Astrocyte (in vitro differentiated cells and primary cell): ENCODE measurements around the gene WNT11. TPM values are rescaled to one million over a fixed set of nuclear protein-coding genes. Genes with fewer than 3 reads are reported as not detected.

Source experiments
- DNase-seq: peaks from one replicate; pipeline ENCODE4 v3.0.0-alpha.2; 2010; ENCODE audit warnings: low read depth
- FAIRE-seq: peaks from 2 replicates; lab custom pipeline; 2011; peaks lifted over from hg19 to GRCh38; lab: Jason Lieb, UNC
- H2AFZ ChIP-seq: 2 replicates; pipeline ENCODE4 v1.6.0; 2012; ENCODE audit warnings: low read depth, low read length, inconsistent platforms
- H3K27ac ChIP-seq: 2 replicates; pipeline ENCODE4 v1.5.1; 2011; ENCODE audit warnings: low read depth, low read length, inconsistent platforms
- H3K27me3 ChIP-seq: 2 replicates; pipeline ENCODE4 v1.6.0; 2011; ENCODE audit warnings: low read length, inconsistent platforms; ENCODE audit not compliant: insufficient read depth
- H3K36me3 ChIP-seq: 2 replicates; pipeline ENCODE4 v1.5.1; 2011; ENCODE audit warnings: low read length, inconsistent platforms; ENCODE audit not compliant: insufficient read depth
- H3K4me1 ChIP-seq: 2 replicates; pipeline ENCODE4 v1.5.1; 2011; ENCODE audit warnings: low read length, inconsistent platforms; ENCODE audit not compliant: insufficient read depth
- H3K4me2 ChIP-seq: 2 replicates; pipeline ENCODE4 v1.6.0; 2012; ENCODE audit warnings: low read length, inconsistent platforms
- H3K4me3 ChIP-seq: 2 replicates; pipeline ENCODE4 v1.5.1; 2011; ENCODE audit warnings: low read depth, mild to moderate bottlenecking, low read length, inconsistent platforms; ENCODE audit not compliant: insufficient read depth
- H3K79me2 ChIP-seq: 2 replicates; pipeline ENCODE4 v1.6.0; 2012; ENCODE audit warnings: mild to moderate bottlenecking, low read length, inconsistent platforms; ENCODE audit not compliant: insufficient read depth
- H3K9ac ChIP-seq: 2 replicates; pipeline ENCODE4 v1.6.0; 2012; ENCODE audit warnings: mild to moderate bottlenecking, low read length, inconsistent platforms
- H3K9me3 ChIP-seq: 2 replicates; pipeline ENCODE4 v1.5.1; 2012; ENCODE audit warnings: low read depth, mild to moderate bottlenecking, low read length, inconsistent platforms; ENCODE audit not compliant: insufficient read depth
- H4K20me1 ChIP-seq: 2 replicates; pipeline ENCODE4 v1.6.0; 2012; ENCODE audit warnings: low read length, inconsistent platforms; ENCODE audit not compliant: insufficient read depth
- H3K27ac Mint-ChIP-seq: one replicate; pipeline ENCODE4 v1.8.0; 2021; ENCODE audit warnings: mild to moderate bottlenecking, mixed read lengths; ENCODE audit not compliant: unreplicated experiment
- H3K27me3 Mint-ChIP-seq: one replicate; pipeline ENCODE4 v1.8.0; 2021; ENCODE audit warnings: low read depth, mixed read lengths; ENCODE audit not compliant: unreplicated experiment
- H3K36me3 Mint-ChIP-seq: one replicate; pipeline ENCODE4 v1.8.0; 2021; ENCODE audit warnings: low read depth, mixed read lengths; ENCODE audit not compliant: unreplicated experiment
- H3K4me1 Mint-ChIP-seq: one replicate; pipeline ENCODE4 v1.8.0; 2021; ENCODE audit warnings: low read depth, mixed read lengths; ENCODE audit not compliant: unreplicated experiment
- H3K4me3 Mint-ChIP-seq: one replicate; pipeline ENCODE4 v1.8.0; 2021; ENCODE audit warnings: mild to moderate bottlenecking, moderate library complexity, mixed read lengths; ENCODE audit not compliant: unreplicated experiment
- H3K9me3 Mint-ChIP-seq: one replicate; pipeline ENCODE4 v1.8.0; 2021; ENCODE audit warnings: mild to moderate bottlenecking, mixed read lengths; ENCODE audit not compliant: unreplicated experiment
- EZH2 ChIP-seq: IDR thresholded peaks from 2 replicates; pipeline ENCODE4 v1.6.1; 2012; ENCODE audit warnings: mild to moderate bottlenecking, low read length, inconsistent platforms; ENCODE audit not compliant: insufficient read depth
- total RNA-seq: library from RNA; stranded (reverse); gene quantifications from 2 replicates; pipeline ENCODE4 v1.2.1, GENCODE V29; 2021
- TF ChIP-seq, protein P1 (sequence below): IDR thresholded peaks from 2 replicates; pipeline ENCODE4 v1.5.1; 2011; ENCODE audit warnings: low read depth, mild to moderate bottlenecking, inconsistent platforms, low read length, moderate library complexity; ENCODE audit not compliant: insufficient read depth

Gene WNT11
- total RNA-seq, 1 donor from 2014 or later, result 1.3 TPM

- Mint-ChIP-seq H3K27me3 (peaks cover 59% of the 10 kb centered on the region), H3K36me3 (peaks cover 2% of the 10 kb centered on the region), H3K9me3 (no peaks in the 10 kb centered on the region), H3K4me1 (no peaks in the 10 kb centered on the region), H3K4me3 (no peak overlapping the region), H3K27ac (no peak overlapping the region)
- Histone ChIP-seq H3K27me3 (peaks cover 2% of the 10 kb centered on the region), H3K36me3 (no peaks in the 10 kb centered on the region), H3K27ac (no peak overlapping the region), H4K20me1 (no peaks in the 10 kb centered on the region), H3K79me2 (no peaks in the 10 kb centered on the region), H3K4me1 (peaks cover 4% of the 10 kb centered on the region), H3K9ac (no peak overlapping the region), H3K4me2 (no peak overlapping the region), H3K9me3 (no peaks in the 10 kb centered on the region), H2AFZ (no peak overlapping the region), H3K4me3 (no peak overlapping the region)
- no peak for FAIRE-seq
- no peak for TF ChIP-seq EZH2
- TF ChIP-seq, protein P1, sequence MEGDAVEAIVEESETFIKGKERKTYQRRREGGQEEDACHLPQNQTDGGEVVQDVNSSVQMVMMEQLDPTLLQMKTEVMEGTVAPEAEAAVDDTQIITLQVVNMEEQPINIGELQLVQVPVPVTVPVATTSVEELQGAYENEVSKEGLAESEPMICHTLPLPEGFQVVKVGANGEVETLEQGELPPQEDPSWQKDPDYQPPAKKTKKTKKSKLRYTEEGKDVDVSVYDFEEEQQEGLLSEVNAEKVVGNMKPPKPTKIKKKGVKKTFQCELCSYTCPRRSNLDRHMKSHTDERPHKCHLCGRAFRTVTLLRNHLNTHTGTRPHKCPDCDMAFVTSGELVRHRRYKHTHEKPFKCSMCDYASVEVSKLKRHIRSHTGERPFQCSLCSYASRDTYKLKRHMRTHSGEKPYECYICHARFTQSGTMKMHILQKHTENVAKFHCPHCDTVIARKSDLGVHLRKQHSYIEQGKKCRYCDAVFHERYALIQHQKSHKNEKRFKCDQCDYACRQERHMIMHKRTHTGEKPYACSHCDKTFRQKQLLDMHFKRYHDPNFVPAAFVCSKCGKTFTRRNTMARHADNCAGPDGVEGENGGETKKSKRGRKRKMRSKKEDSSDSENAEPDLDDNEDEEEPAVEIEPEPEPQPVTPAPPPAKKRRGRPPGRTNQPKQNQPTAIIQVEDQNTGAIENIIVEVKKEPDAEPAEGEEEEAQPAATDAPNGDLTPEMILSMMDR, result no peak
- no peak for DNase-seq
Measured at GRCh38 chr11:76193219-76193618, 13.1 kb downstream of the WNT11 start.

- no peak overlapping the region for H3K4me2 ChIP-seq
- DNase-seq (peak; percentile 27), FAIRE-seq (no peak)
- Mint-ChIP-seq H3K27me3 (peaks cover 40% of the 10 kb centered on the region), H3K27ac (no peak overlapping the region), H3K36me3 (peaks cover 4% of the 10 kb centered on the region), H3K4me1 (no peaks in the 10 kb centered on the region), H3K4me3 (no peak overlapping the region), H3K9me3 (no peaks in the 10 kb centered on the region)
- no peaks in the 10 kb centered on the region for H3K36me3 ChIP-seq
- H2AFZ ChIP-seq, result no peak overlapping the region
- no peak for TF ChIP-seq EZH2
- TF ChIP-seq, protein P1, result no peak
- H3K9me3 ChIP-seq, result no peaks in the 10 kb centered on the region
- no peak overlapping the region for H3K9ac ChIP-seq
- no peak overlapping the region for H3K27ac ChIP-seq
- no peak overlapping the region for H3K4me3 ChIP-seq
- H3K27me3 ChIP-seq, result peaks cover 2% of the 10 kb centered on the region
- H3K79me2 ChIP-seq, result no peaks in the 10 kb centered on the region
- no peaks in the 10 kb centered on the region for H4K20me1 ChIP-seq
- peaks cover 4% of the 10 kb centered on the region for H3K4me1 ChIP-seq
Measured at GRCh38 chr11:76190376-76190775, 15.9 kb downstream of the WNT11 start.

DNA sequence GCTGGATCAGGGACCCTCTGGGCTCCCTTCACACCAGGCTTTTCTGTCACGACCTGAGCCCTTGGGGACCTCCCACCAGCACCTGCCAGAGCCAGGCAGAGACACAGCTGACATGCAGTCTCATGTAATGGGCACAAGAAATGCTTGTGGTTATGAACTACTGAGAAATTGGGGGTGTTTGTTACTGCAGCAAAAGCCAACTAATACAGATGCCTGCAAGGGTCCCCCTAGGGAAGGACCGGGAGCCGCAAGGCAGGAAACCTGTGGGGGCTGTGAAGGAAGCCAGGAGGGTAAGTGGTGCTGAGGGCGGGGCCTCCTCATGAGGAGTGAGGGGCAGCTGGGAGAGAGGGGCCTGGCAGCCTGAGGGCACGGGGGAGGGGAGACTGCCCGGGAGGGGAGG is 16.6 kb downstream of the WNT11 start:
- no peaks in the 10 kb centered on the region for H3K9me3 Mint-ChIP-seq
- H3K9me3 ChIP-seq, result no peaks in the 10 kb centered on the region
- no peak for TF ChIP-seq EZH2
- TF ChIP-seq, protein P1, result no peak
- H3K27ac ChIP-seq, result no peak overlapping the region
- H3K4me3 Mint-ChIP-seq, result no peak overlapping the region
- H3K79me2 ChIP-seq, result no peaks in the 10 kb centered on the region
- no peak overlapping the region for H3K4me3 ChIP-seq
- peaks cover under 1% of the 10 kb centered on the region for H3K4me1 Mint-ChIP-seq
- peaks cover 4% of the 10 kb centered on the region for H3K36me3 Mint-ChIP-seq
- H3K27me3 ChIP-seq, result peaks cover 2% of the 10 kb centered on the region
- no peaks in the 10 kb centered on the region for H3K36me3 ChIP-seq
- FAIRE-seq (no peak), DNase-seq (no peak)
- H4K20me1 ChIP-seq, result no peaks in the 10 kb centered on the region
- no peak overlapping the region for H3K27ac Mint-ChIP-seq
- H3K27me3 Mint-ChIP-seq, result peaks cover 36% of the 10 kb centered on the region
- peaks cover 4% of the 10 kb centered on the region for H3K4me1 ChIP-seq
- no peak overlapping the region for H3K4me2 ChIP-seq
- no peak overlapping the region for H3K9ac ChIP-seq
- no peak overlapping the region for H2AFZ ChIP-seq
